HG03378 (cell line): Measurements from ENCODE around the gene STK17B.
"Not testable (repeated sequence)": the region's sequence is repeated elsewhere in the genome, so short reads cannot be mapped to it uniquely, and the experiment has no call there.

Experiments used
- ATAC-seq: cut with Tn5 transposase; IDR thresholded peaks from one replicate; pipeline ENCODE4 v1.9.1; 2021; ENCODE audit warnings: mild to moderate bottlenecking, moderate library complexity; ENCODE audit not compliant: unreplicated experiment

STK17B gene

DNA sequence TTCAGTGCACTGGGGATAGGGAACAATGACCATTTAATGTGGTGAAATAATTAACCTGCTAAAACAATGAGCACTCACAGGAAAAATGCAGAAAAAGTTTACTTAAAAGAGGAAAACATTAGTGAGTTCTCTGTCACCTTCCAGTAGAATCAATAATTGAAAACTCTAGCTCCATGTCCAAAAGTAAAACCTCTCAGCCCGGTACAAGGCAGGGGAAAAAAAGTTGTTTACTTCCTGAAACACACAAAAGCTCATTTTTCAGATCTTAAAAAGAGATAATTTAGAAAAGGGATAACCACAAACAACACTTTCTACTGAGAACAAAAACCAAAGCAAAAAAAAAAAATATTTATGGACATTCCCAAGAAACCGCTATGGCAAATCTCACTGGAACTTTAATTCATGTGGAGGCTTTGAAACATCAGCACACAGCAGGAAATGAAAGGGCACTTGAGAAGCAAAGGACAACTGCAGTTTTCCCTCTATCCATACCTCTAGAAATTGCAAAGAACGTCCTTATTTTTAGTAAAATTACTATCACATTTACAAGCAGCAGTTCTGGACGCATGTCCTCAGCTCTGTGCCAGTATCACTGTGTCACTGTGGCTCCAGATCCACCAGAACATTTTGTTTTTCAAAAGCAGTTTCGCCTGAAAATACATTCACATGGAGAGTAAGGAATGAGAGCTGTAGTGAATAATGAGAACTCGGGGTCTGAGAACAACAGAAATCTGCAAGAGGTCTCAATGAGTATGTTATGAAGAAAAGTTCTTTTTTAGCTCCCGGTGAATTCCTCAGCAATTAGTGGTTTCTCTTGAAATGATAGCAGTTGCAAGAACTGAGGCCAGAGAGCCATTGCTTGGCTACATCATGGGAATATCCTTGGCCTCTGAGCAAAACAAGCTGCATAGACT is 58.1 kb downstream of the STK17B start:
- no peak for ATAC-seq

DNA sequence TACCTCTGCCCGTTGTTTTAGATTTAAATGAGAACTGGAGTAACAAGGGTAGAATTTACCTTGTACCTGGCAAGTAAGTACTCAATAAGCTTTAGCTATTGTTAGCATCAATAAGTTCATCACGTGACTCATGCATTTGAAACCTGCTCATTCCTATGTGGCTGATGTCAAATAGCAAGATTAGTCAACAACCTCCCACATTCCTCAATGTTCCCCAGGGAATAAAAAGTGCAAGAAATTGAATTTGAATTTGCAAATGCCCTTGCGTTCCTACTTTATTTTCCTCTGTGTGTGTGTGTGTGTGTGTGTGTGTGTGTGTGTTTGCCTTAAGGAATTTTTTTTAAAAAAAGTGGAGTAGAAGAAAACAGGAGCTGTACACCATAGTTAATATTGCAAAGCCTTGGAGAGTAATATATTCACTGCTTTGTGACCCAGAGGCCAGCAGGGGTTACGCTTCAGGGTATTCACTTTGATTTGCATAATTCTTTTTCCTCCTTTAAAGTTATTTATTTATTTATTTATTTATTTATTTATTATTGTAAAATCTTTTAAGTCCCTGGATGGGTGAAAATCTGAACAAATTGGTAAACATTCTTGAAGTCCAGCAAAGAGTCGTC is 58.9 kb downstream of the STK17B start:
- ATAC-seq, result no peak

DNA sequence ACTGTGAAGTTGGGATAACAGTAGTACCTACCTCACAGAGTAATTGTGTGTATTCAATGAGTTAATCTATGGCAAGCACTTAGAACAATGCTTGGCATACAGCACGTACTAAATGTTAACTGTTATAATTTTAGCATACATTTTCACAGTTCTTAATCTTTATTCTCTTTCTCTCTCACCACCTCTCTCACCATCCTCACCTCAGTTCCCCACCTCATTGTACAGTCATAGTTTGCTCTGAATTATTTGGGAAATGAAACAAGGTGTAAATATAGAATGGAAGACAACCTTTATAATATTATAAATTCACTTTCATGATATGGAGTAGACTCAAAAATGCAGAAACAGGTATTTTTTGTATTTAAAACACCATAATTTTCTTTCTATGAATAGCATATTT is 62.8 kb downstream of the STK17B start:
- no peak for ATAC-seq

DNA sequence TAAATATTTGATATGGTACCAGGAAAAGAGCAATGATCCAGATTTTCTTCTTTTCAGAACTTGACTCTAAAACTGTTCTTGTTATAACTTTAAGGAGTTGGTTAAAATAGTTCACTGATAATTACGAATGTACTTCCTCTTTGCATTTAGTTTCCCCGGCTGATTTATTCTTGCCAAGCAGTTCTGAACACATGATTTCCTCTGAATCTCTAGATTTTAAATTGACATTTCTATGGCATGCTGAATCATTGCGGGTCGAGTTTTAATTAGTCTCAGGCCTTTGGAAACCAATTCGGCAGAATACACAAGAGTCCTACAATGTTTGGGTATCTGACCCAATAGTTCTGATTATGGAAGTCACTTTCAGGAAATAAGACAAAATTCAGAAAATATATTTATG is 65.4 kb downstream of the STK17B start:
- ATAC-seq, result no peak

DNA sequence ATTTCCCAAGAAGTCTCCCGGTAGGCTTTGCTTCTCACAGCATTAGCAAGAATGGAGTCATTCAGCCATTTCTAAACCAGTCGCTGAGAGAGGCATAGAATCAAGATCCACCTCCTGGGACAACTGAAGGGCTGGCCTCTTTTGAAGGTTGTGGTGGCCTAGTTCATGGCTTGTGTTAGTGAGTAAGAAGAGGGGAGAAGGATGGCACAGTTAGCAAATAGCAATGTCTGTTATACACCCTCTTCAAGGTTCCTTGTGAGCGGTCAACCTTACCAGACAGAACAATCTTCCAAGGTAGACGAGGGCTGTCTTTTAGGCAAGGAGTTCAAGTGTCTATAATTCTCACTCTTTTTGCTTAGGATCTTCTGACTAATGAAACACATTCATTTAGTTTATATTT is 67.3 kb downstream of the STK17B start:
- ATAC-seq, result no peak

DNA sequence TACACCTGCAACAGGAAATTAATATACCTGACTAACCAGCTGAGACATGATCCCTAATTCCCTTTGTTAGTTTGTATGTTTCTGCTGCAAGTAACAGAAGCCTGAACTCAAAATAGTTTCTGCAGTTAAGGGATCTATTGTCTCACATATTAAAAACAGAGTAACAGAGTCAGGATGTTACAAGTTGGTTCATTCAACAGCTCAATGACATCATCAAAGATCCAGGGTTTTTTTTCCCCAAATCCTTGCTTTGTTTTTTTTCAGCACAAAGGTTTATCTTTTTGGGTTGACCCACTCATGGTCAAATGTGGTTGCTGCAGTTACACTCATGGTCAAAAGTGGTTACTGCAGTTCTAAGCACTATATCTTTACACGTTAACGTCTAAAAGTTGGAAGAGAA is 67.8 kb downstream of the STK17B start:
- ATAC-seq, result no peak

DNA sequence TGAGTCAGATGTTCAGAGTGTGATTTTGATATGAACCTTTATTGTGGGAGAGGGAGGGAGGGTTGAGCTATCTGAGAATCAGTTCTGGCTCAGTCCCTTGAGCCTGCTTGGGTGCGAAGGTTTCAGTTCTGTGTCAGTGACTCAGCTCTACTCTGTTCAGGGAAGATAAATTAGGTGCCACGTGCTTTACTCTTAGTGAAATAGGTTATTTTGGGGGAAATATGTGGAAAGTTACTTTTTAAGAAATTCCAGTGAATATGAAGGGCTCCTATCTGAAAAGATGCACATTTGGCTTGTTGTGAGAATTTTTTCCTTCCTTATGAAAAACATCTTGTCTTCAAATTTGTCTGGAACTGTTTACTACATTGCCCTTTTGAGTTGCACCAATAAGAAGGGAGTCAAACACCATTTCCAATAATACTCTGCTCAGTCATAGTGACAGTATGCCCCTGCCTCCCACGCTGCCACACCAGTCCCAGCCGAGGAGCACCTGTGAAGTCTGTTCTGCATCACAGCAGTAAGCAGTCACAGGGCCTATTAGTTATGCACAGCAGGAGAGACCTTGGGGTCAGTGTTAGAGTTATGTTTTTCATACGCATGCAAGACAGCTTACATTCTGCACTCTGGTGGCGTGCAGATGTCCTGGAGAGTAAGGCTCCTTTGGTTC is 69.9 kb downstream of the STK17B start:
- peak; percentile 96 for ATAC-seq

DNA sequence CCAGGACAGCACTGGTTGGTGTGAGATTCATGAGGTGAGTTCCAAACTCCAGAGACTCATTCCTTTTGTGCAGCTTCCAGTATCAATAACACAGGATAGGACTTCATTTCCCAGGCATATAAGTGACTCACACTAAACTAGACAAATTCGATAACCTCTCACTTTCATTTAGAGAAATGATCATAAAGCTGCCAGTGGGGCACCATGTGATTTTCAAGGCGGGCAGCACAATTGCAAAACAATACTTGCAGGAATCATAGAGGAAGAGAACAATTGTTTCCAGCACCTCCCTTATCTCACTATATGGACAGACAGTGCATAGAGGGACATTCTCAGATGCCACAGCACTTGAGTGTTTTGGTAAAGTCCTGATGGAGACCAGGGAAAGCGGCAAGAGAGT is 71.5 kb downstream of the STK17B start:
- ATAC-seq, result no peak

DNA sequence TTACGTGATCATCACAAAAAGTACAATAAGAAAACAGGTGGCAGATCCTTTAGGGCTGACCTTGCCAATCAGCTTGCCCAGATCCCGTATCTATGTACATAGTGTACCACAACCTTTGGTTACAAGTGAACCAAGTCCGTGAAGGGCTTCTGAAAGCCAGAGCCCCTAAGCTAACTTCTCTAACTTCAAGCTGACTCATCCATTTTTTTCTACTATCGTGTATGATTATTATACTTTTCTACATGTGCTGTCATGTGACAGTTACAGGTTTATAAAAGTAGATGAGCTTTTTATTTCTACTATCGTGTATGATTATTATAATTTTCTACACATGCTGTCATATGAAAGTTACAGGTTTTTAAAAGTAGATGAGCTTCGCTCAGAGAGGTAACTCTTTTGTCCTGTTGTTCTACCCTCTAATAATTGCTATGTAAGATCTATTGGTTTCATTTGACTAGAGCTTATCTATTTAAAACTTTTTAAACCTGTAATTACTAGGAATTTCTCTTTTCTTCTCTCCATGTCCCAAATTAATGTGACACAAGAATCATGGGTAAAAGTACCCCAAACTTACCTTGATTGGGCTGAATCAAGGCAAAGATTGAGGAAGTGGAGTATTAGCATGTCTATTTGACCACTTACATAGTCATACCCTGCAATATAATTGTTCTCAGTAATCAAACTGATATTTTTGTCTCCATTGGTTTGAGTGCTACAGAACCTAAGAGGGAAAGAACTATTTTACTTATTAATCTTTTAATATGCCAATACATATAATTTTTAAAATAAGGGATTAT is 73.3 kb downstream of the STK17B start:
- ATAC-seq, result no peak

DNA sequence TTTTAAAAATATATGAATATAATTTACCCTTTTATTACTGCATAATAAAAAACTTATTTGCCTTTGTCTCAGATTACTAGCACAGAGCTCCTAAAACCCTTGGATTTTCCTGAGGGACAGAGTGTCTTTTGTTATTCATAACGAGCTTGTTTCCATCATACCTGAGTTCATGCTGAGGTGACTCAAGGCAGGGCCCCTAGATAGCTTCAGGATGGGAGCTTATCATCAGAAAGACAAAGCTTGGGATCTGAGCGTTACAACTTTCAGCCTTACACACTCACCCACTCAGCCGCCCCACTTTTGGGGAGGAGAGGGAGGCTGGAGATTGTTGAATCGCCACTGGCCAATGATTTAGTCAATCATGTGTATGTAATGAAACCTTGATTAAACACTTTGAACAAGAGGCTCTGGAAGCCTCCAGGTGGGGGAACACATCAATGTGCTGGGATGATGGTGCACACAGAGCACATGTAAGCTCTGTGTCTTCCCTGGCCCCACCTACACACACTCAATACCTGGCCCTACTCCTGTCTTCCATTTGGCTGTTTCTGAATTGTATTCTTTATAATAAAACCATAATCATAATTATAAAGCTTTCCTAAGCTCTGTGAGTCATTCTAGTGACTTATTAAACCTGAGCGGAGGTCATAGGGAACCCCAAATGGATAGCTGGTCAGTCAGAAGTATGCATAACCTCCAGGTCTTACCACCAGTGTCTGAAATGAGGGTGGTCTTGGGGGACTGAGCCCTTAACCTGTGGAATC is 74.2 kb downstream of the STK17B start:
- no peak for ATAC-seq

DNA sequence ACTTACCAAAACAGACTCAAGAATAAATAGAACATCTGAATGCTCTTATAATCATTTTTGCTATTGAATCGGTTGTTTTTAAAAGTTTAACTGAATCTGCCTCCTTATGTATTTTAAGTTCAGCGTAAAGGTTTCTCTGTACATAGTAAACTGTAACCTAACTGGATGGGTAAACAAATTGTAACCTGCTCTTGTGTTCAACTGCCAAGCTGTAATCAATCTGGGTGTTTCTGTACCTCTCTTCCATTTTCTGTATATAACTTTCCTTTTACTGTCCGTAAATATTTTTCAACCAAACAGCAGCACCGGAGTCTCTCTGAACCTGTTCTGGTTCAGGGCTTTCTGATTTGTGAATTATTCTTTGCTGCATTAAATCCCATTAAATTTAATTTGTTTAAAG is 75.1 kb downstream of the STK17B start:
- ATAC-seq, result no peak

DNA sequence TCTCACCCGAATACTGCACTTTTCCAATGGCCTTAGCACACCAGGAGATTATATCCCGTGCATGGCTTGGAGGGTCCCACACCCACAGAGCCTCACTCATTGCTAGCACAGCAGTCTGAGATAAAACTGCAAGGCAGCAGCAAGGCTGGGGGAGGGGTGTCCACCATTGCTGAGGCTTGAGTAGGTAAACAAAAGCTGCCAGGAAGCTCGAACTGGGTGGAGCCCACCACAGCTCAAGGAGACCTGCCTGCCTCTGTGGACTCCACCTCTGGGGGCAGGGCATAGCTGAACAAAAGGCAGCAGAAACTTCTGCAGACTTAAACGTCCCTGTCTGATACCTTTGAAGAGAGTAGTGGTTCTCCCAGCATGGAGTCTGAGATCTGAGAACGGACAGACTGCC is 81.9 kb downstream of the STK17B start:
- ATAC-seq, result not testable (repeated sequence)

DNA sequence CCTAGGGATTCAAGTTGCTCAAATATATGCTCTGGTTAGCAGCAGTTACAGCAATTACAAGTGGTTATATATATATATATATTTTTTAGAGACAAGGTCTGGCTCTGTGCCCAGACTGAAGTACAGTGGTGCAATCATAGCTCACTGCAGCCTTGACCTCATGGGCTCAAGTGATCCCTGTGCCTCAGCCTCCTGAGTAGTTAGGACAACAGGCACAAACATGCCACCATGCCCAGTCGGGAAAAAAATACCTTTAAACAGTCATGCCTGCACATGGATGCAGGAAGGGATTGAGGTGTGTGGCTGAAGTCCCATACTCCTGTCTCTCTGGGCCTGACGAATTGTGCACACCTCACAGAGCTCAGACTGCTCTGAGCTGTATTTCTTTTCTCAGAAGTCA is 83.2 kb downstream of the STK17B start:
- ATAC-seq, result no peak

DNA sequence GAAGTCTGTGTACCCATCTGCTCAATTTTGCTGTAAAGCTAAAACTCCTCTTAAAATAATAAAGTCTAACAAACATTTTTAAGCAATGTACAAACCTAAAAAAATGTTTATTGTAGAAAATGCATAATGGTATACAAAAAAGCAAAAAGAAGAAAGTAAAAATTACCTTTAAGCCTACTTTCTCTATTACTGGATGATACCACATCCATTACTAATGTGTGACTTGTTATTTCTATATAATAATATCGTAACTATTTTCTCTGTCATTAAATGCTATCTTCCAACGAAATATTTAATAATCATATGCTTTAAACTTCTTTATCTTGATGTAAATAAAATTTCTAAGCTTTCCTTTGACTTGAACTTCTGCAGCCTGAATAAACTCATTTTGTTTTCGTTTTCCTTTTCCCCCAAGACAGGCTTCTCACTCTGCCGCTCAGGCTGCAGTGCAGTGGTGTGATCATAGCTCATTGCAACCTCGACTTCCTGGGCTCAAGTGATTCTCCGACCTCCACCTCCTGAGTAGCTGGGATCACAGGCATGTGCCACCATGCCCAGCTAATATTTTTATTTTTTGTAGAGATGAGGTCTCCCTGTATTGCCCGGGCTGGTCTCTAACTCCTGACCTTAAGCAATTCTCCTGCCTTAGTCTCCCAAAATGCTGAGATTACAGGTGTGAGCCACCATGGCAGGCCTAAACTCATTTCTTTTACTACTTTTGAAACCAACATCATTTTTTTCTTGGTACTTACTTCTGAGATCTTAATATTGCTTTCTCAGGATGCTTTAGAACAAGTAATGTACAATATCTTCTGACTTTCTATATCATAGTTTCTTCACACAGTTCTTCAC is 84.6 kb downstream of the STK17B start:
- no peak for ATAC-seq

DNA sequence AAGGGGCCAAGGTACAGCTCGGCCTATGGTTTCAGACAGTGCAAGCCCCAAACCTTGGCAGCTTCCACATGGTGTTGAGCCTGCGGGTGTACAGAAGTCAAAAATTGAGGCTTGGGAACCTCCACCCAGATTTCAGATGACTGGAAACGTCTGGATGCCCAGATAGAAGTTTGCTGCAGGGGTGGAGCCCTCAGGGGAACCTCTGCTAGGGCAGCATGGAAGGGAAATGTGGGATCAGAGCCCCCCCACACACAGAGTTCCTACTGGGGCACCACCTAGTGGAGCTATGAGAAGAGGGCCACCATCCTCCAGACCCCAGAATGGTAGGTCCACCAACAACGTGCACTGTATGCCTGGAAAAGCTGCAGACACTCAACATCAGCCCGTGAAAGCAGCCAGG is 87.8 kb downstream of the STK17B start:
- no peak for ATAC-seq
